HG02798 (cell line): ENCODE results near the gene TTC34.

Experiments used
- ATAC-seq: cut with Tn5 transposase; IDR thresholded peaks from one replicate; pipeline ENCODE4 v1.9.1; 2021; ENCODE audit warnings: mild to moderate bottlenecking; ENCODE audit not compliant: unreplicated experiment, poor library complexity

The TTC34 gene

DNA sequence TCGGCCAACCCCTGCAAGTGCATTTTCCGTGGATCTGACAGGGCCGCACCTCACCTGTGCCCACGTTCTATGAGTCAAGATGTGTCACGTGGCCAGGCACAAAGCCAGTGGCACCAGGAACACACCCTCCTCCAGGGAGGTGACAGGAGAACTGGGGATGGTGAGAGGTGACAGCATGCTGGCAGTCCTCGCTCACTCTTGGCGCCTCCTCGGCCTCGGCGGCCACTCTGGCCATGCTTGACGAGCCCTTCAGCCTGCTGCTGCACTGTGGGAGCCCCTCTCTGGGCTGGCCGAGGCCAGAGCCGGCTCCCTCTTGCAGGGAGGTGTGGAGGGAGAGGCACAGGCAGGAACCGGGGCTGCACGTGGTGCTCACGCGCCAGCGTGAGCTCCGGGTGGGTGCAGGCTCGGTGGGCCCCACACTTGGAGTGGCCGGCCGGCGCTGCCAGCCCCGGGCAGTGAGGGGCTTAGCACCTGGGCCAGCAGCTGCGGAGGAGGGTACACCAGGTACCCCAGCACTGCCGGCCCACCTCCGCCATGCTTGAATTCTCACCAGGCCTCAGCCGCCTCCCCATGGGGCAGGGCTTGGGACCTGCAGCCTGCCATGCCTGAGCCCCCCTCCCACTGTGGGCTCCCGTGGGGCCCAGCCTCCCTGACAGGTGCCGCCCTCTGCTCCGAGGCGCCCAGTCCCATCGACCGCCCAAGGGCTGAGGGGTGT is 11.6 kb upstream of the TTC34 start:
- no peak for ATAC-seq

GRCh38 chr1:2812136-2812535 is 10.6 kb upstream of the TTC34 start:
- no peak for ATAC-seq

- ATAC-seq, result no peak
Measured at GRCh38 chr1:2811533-2811918, 10.0 kb upstream of the TTC34 start.

GRCh38 chr1:2810899-2811532 is 9.5 kb upstream of the TTC34 start:
- ATAC-seq, result no peak

DNA sequence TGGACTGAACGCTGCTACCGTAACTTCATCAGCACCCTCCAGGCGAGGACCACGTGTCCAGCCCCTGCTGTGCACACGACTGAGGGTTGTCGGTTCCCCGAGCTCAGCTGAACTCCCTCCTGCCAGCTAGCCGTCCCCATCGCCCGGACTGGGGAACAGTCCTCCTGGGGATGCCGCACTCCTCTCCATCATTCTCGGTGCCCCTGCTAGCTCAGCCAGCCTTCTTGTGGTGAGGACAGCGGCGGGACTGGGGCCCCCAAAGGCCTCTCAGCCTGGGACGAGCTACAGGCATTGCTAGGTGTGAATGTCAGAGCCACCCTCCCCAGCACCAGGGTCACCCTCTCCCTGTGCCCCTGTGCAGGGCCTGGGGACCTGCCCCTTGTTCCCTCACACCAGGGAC is 8.8 kb upstream of the TTC34 start:
- no peak for ATAC-seq

GRCh38 chr1:2809656-2810055 is 8.2 kb upstream of the TTC34 start:
- no peak for ATAC-seq

GRCh38 chr1:2808831-2809605 is 7.5 kb upstream of the TTC34 start:
- ATAC-seq, result no peak

GRCh38 chr1:2808386-2808705 is 6.9 kb upstream of the TTC34 start:
- ATAC-seq, result no peak

DNA sequence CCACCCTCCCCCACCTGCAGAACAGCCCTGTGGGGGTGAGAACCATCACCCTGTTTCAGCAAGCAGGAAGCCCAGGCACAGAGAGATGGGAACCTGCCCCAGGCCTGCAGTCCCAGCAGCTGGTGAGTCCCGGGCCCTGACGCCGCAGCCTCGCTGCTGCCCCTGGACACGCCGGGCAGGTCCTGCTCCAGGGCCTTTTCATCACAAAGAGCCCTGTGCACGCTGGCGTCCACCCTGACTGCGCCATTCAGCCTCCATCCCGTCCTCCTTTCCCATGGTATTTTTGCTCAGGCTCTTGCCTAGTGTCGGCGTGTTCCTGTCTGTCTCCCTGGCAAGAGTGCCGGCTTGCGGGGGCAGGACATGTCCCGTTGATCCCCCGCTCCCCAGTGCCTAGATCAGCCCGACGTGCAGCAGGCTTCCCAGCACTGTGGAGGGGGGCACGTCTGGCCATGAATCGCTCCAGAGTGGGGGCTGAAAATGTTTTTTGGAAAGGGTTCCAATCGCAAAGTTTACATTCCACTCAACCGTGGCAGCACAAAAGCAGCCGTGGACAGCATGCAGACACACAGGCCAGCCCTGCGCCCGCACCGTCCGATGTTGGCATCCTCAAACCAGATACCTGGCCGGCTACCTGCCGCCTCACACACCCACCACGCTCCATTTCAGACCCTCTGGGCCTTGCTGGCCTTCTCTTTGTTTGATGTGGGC is 6.3 kb upstream of the TTC34 start:
- no peak for ATAC-seq

- no peak for ATAC-seq
Measured at GRCh38 chr1:2807036-2807435, 5.5 kb upstream of the TTC34 start.

- no peak for ATAC-seq
Measured at GRCh38 chr1:2806591-2806990, 5.1 kb upstream of the TTC34 start.

GRCh38 chr1:2805801-2806430 is 4.4 kb upstream of the TTC34 start:
- no peak for ATAC-seq

DNA sequence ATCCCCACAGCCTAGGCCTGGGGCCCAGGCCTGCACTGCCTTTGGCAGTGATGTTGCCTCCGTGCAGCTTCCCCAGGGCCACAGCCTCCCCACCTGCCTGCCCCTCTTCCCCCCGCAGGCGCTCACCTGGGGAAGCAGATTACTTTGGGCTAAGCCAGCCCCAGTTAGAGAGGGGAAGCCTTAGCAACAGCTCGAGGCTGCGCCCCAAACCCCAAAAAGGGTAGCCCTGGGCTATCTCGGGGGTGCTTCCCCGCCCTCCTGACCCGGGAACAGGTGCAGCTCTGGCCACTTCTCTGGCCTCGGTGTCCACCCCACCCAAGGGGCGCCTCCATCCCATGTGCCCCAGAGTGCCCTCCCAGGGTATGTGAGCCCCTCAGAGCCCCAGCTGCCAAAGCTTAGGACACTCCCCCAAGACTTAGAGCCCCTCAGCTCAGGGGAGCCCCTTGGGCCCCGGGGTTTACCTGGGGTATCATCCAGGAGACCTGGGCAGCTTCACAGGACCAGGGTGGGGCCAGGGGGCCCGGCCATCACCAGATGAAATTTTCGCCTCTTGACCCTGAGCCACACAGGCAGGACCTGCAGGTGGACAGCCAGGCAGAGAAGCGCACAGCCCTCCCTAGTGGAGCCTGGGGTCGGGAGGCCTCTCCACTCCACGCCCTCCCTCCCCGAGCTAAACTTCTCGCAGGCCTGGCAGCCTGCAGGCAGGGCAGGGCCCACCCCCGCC is 3.3 kb upstream of the TTC34 start:
- ATAC-seq, result no peak

DNA sequence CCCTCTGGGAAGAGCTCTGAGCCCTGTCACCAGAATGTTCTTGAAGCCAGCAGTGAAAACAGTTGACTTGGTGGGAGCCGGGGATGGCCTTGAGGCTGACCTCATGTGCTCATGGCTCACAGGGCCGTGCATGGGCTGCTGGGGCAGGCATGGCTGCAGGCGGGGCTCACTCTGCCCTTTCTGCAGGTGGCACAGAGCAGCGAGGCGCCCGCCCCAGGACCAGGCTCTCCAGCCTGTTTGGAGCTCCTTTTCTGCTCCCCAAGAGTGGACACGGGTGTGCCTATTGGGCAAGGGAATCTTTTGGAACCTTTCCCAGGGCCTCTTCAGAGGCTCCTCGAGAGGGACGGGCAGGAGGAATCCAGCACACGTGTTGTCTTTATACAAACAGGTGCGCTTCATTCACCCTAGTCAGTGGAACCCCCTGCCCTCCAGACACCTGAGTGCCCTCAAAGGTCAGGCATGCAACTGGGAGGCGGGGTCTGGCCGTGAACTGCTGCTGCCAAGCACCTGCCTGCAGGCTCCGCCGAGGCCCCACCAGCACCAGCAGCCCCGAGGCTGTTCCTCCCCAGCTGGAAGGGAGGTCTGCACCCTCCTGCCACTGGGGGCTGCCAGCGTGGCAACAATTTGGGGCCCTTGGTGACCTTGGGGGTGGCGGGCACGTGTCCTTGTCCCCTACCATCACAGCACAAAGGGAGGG is 2.6 kb upstream of the TTC34 start:
- ATAC-seq, result no peak

DNA sequence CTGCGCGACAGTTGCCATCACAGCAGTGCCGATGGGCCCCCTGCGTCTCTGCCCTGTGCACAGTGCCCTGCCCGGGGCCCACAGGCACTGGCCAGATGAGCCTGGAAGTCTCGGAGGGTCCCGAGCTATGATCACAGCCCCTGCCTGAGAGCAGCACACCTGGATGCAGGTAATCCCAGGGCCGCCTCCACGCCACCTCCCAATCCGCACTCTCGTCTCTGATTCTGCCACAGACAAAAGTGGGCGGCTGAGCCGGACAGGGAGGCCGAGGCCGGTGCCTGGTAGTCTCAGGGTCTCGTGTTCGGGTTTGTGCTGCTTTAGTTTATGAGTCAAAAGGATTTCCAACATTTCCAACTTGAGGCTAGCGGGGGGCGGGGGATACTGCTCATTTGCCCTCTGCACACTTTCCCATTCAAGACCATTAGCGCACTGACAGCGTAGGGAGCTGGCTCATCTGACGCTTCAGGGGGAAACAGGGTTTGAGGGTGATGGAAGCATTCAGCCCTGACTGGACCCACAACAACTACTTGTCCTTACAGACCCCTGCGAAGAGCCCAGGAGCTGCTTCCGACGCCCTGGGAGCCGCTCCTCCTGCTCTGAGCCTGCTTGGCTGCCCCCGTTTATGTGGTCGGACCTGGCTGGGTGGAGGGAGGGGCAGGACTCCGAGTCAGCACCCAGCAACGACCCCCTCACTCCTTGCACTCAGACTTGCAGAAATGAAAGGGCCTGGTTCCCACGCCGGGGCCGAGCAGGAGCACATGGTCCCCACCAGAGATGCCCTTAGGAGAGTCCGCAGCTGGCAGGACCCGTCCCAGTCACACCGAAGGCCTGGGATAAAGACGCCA is 1.8 kb upstream of the TTC34 start:
- no peak for ATAC-seq

GRCh38 chr1:2802421-2802961 is 998 bp upstream of the TTC34 start:
- no peak for ATAC-seq

DNA sequence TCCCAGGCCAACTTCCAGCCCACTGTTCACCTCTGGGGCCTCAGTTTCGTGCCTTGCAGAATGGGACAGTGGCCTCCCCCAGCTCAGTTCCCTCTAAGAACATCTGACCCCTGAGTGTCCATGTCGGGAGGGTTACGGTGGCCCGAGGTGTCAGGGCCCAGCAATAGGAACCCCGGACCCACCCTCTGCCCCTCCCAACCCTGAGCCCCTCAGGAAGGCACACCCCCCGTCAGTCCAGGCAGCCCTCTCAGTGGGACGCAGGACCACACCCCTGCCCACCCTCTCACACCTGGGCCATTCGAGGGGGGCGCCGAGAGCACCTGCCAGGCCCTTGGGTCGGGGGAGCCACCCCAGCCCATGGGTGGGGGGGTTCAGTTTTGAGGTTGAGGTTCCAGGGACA is 447 bp downstream of the TTC34 start:
- ATAC-seq, result no peak

- no peak for ATAC-seq
Measured at GRCh38 chr1:2800664-2801045, 838 bp downstream of the TTC34 start.
